GM18858 (cell line): ENCODE data around the gene AKR1B1.

Experiments
- ATAC-seq: cut with Tn5 transposase; IDR thresholded peaks from one replicate; pipeline ENCODE4 v1.9.1; 2021; ENCODE audit not compliant: unreplicated experiment

Gene AKR1B1

GRCh38 chr7:134420424-134421125 is 38.3 kb downstream of the AKR1B1 start:
- no peak for ATAC-seq

GRCh38 chr7:134419875-134420274 is 39.0 kb downstream of the AKR1B1 start:
- ATAC-seq, result no peak

- ATAC-seq, result no peak
Observed at GRCh38 chr7:134419085-134419484, 39.8 kb downstream of the AKR1B1 start.

- ATAC-seq, result no peak
Observed at GRCh38 chr7:134415700-134416099, 43.2 kb downstream of the AKR1B1 start.

- ATAC-seq, result no peak
Observed at GRCh38 chr7:134414109-134414508, 44.8 kb downstream of the AKR1B1 start.

GRCh38 chr7:134407311-134407710 is 51.6 kb downstream of the AKR1B1 start:
- ATAC-seq, result no peak

- ATAC-seq, result no peak
Observed at GRCh38 chr7:134406431-134406830, 52.5 kb downstream of the AKR1B1 start.

GRCh38 chr7:134405299-134405698 is 53.6 kb downstream of the AKR1B1 start:
- ATAC-seq, result no peak

GRCh38 chr7:134403062-134403461 is 55.8 kb downstream of the AKR1B1 start:
- no peak for ATAC-seq

- ATAC-seq, result no peak
Observed at GRCh38 chr7:134400859-134401258, 58.0 kb downstream of the AKR1B1 start.

GRCh38 chr7:134396031-134396430 is 62.9 kb downstream of the AKR1B1 start:
- ATAC-seq, result no peak

GRCh38 chr7:134395604-134396003 is 63.3 kb downstream of the AKR1B1 start:
- ATAC-seq, result no peak

- ATAC-seq, result no peak
Observed at GRCh38 chr7:134394056-134394455, 64.8 kb downstream of the AKR1B1 start.
